Keratinocyte (primary cell): Measurements from ENCODE around the gene UBXN4. TPM values are rescaled to one million over a fixed set of nuclear protein-coding genes. Genes with fewer than 3 reads are reported as not detected.

Experiments
- DNase-seq: peaks from one replicate; pipeline ENCODE4 v3.0.0-alpha.2; 2011; ENCODE audit warnings: low read depth, missing footprints, low spot score
- FAIRE-seq: peaks from 2 replicates; lab custom pipeline; 2011; peaks lifted over from hg19 to GRCh38; lab: Jason Lieb, UNC
- H2AFZ ChIP-seq: 2 replicates; pipeline ENCODE4 v1.6.0; 2012; ENCODE audit warnings: low read length, control low read depth, inconsistent platforms; ENCODE audit not compliant: control insufficient read depth
- H3K27ac ChIP-seq: 2 replicates; pipeline ENCODE4 v1.5.1; 2011; ENCODE audit warnings: low read length; ENCODE audit not compliant: control insufficient read depth, insufficient read depth
- H3K27me3 ChIP-seq: 3 replicates; pipeline ENCODE4 v1.6.0; 2011; ENCODE audit warnings: low read length; ENCODE audit not compliant: control insufficient read depth, insufficient read depth; ENCODE audit errors: extremely low read depth
- H3K36me3 ChIP-seq, 2 experiments: 2 replicates in 1 of 2; 3 replicates in 1 of 2; pipeline ENCODE4 v1.5.1; 2011; ENCODE audit warnings: low read length in 2 of 2, mild to moderate bottlenecking in 1 of 2; ENCODE audit not compliant: control insufficient read depth in 2 of 2, insufficient read depth in 2 of 2; ENCODE audit errors: extremely low read depth in 1 of 2
- H3K4me1 ChIP-seq: 3 replicates; pipeline ENCODE4 v1.5.1; 2011; ENCODE audit warnings: low read length; ENCODE audit not compliant: control insufficient read depth, insufficient read depth; ENCODE audit errors: extremely low read depth
- H3K4me2 ChIP-seq: 3 replicates; pipeline ENCODE4 v1.6.0; 2011; ENCODE audit warnings: low read depth, low read length; ENCODE audit not compliant: control insufficient read depth, insufficient read depth; ENCODE audit errors: extremely low read depth
- H3K4me3 ChIP-seq, 3 experiments: fragments of 200-600 bp in 1 of 3; sonication (generic) in 1 of 3; 2 replicates in 2 of 3; 3 replicates in 1 of 3; pipeline ENCODE4 v1.5.1; 2011 to 2016; ENCODE audit warnings: low read length in 3 of 3, mild to moderate bottlenecking in 3 of 3, control low read depth in 2 of 3, inconsistent platforms in 1 of 3, low read depth in 1 of 3, mixed read lengths in 1 of 3, mixed run types in 1 of 3, moderate library complexity in 1 of 3; ENCODE audit not compliant: control insufficient read depth in 2 of 3, insufficient read depth in 2 of 3; ENCODE audit errors: extremely low read depth in 1 of 3
- H3K79me2 ChIP-seq: 2 replicates; pipeline ENCODE4 v1.6.0; 2012; ENCODE audit warnings: low read length; ENCODE audit not compliant: control insufficient read depth, insufficient read depth
- H3K9ac ChIP-seq: 3 replicates; pipeline ENCODE4 v1.6.0; 2011; ENCODE audit warnings: low read length; ENCODE audit not compliant: control insufficient read depth, insufficient read depth; ENCODE audit errors: extremely low read depth
- H3K9me1 ChIP-seq: 3 replicates; pipeline ENCODE4 v1.6.0; 2011; ENCODE audit warnings: low read length; ENCODE audit not compliant: control insufficient read depth, insufficient read depth; ENCODE audit errors: extremely low read depth
- H3K9me3 ChIP-seq: 2 replicates; pipeline ENCODE4 v1.5.1; 2012; ENCODE audit warnings: low read depth, low read length; ENCODE audit not compliant: control insufficient read depth
- H4K20me1 ChIP-seq: 3 replicates; pipeline ENCODE4 v1.6.0; 2011; ENCODE audit warnings: low read length; ENCODE audit not compliant: control insufficient read depth, insufficient read depth; ENCODE audit errors: extremely low read depth
- CTCF ChIP-seq, 3 experiments: IDR thresholded peaks in 1 of 3; conservative IDR thresholded peaks in 1 of 3; optimal IDR thresholded peaks in 1 of 3; 2 replicates in 2 of 3; 3 replicates in 1 of 3; pipeline versions ENCODE3 to v1.5.1; 2011; ENCODE audit warnings: low read length in 3 of 3, mild to moderate bottlenecking in 3 of 3, moderate library complexity in 2 of 3, control low read depth in 1 of 3, inconsistent platforms in 1 of 3; ENCODE audit not compliant: insufficient read depth in 2 of 3; ENCODE audit errors: extremely low read depth in 1 of 3
- EZH2 ChIP-seq: IDR thresholded peaks from one replicate; pipeline ENCODE4 v1.6.1; 2012; ENCODE audit warnings: inconsistent platforms, mild to moderate bottlenecking, low read length, moderate library complexity
- dilution Hi-C: fragments of 300-500 bp; cut with MboI; formaldehyde crosslinking; loops from one replicate; pipeline ENCODE4 v1.7.0; 2020; ENCODE audit warnings: low sequenced_read_pairs; ENCODE audit not compliant: extremely low pct_ligation_motif_present
- polyA plus RNA-seq, 5 experiments: library from polyadenylated mRNA; depleted of rRNA in 3 of 5; stranded (reverse) in 3 of 5; stranded (forward) in 1 of 5; unstranded in 1 of 5; fragments of >200 nt; gene quantifications; 1 replicate in 1 of 5; 2 replicates in 3 of 5; 3 replicates in 1 of 5; pipeline versions ENCODE4 v1.2.1 to v1.2.3, GENCODE V29; 2011 to 2012; ENCODE audit warnings: missing spikeins in 2 of 5, low read depth in 1 of 5, low replicate concordance in 1 of 5

Gene UBXN4
- polyA plus RNA-seq, 1 donor (not counting 4 experiments of a cell fraction or from before 2014, with no cell fraction given): 92.2 TPM

- no peaks in the 10 kb centered on the region for H3K79me2 ChIP-seq
- no peak overlapping the region for H3K27ac ChIP-seq
- dilution Hi-C loops: no loop called here
- H2AFZ ChIP-seq: no peak overlapping the region
- H3K36me3 ChIP-seq: no peaks in the 10 kb centered on the region
- no peak overlapping the region for H3K9ac ChIP-seq
- H3K9me3 ChIP-seq: no peaks in the 10 kb centered on the region
- no peaks in the 10 kb centered on the region for H3K4me1 ChIP-seq
- no peak for DNase-seq
- no peak for FAIRE-seq
- TF ChIP-seq EZH2: no peak
- TF ChIP-seq CTCF (optimal IDR thresholded peaks at IDR 0.05 in 1 of 3, IDR thresholded peaks at IDR 0.05 in 1 of 3, conservative IDR thresholded peaks at IDR 0.05 in 1 of 3; ENCODE audit: extremely low read depth in 1 of 3, insufficient read depth in 2 of 3, low read length in 3 of 3): no peak
- no peak overlapping the region for H3K4me2 ChIP-seq
- H3K27me3 ChIP-seq: no peaks in the 10 kb centered on the region
- H3K9me1 ChIP-seq: no peaks in the 10 kb centered on the region
- no peak overlapping the region for H3K4me3 ChIP-seq
- no peaks in the 10 kb centered on the region for H4K20me1 ChIP-seq
Measured at GRCh38 chr2:135825550-135826176, 84.0 kb downstream of the UBXN4 start.

GRCh38 chr2:135826544-135826943 is 84.9 kb downstream of the UBXN4 start:
- no peaks in the 10 kb centered on the region for H3K79me2 ChIP-seq
- H3K9ac ChIP-seq: no peak overlapping the region
- no peaks in the 10 kb centered on the region for H3K36me3 ChIP-seq
- no peak overlapping the region for H3K4me3 ChIP-seq
- H3K27ac ChIP-seq: no peak overlapping the region
- dilution Hi-C loops: no loop called here
- H2AFZ ChIP-seq: no peak overlapping the region
- FAIRE-seq (no peak), DNase-seq (no peak)
- no peaks in the 10 kb centered on the region for H3K4me1 ChIP-seq
- no peak overlapping the region for H3K4me2 ChIP-seq
- TF ChIP-seq CTCF (optimal IDR thresholded peaks at IDR 0.05 in 1 of 3, IDR thresholded peaks at IDR 0.05 in 1 of 3, conservative IDR thresholded peaks at IDR 0.05 in 1 of 3; ENCODE audit: extremely low read depth in 1 of 3, insufficient read depth in 2 of 3, low read length in 3 of 3) (no peak), EZH2 (no peak)
- no peaks in the 10 kb centered on the region for H4K20me1 ChIP-seq
- H3K9me1 ChIP-seq: no peaks in the 10 kb centered on the region
- no peaks in the 10 kb centered on the region for H3K27me3 ChIP-seq
- no peaks in the 10 kb centered on the region for H3K9me3 ChIP-seq
